HCT116 (cell line): ENCODE data around the gene ATP2A3. TPM values are rescaled to one million over a fixed set of nuclear protein-coding genes. Genes with fewer than 3 reads are reported as not detected.

Source experiments
- ATAC-seq: fragments of 200-7000 bp; cut with Tn5 transposase; 2 replicates; pipeline ENCODE4 v1.9.1; 2020; ENCODE audit warnings: mild to moderate bottlenecking, moderate library complexity
- BruUV-seq: library from RNA; stranded (reverse); fragments of 400-500 nt; replicated peaks from 2 replicates; lab custom pipeline; 2021; lab: Mats Ljungman, UMichigan
- CTCF ChIA-PET: fragments of 300-600 bp; sonication (Branson Sonifier 250); formaldehyde crosslinking; loops from one replicate; lab custom pipeline; 2021; ENCODE audit warnings: antibody characterized with exemption; lab: Charles Lee
- POLR2A ChIA-PET: fragments of 300-600, 350-600 bp; sonication (Branson Sonifier 250); formaldehyde crosslinking; loops from one replicate; lab custom pipeline; 2021; ENCODE audit warnings: antibody characterized with exemption; lab: Charles Lee
- RAD21 ChIA-PET, 2 experiments: fragments of 300-600 bp; sonication (Branson Sonifier 250); formaldehyde crosslinking; loops; one replicate each; lab custom pipeline; 2023; ENCODE audit warnings: low total read pairs in 2 of 2; ENCODE audit not compliant: uncharacterized antibody in 2 of 2, unreplicated experiment in 2 of 2, low non-redundant PET in 1 of 2; lab: Charles Lee
- DNase-seq: peaks from one replicate; pipeline ENCODE4 v3.0.0-alpha.2; 2010; ENCODE audit warnings: low read depth, low spot score
- H2AFZ ChIP-seq: fragments of 200-600 bp; shearing (Covaris generic), sonication (generic); 2 replicates; pipeline ENCODE4 v1.6.1; 2017; ENCODE audit warnings: low read depth, mixed run types, mixed read lengths, antibody characterized with exemption, low read length; ENCODE audit not compliant: poor library complexity, severe bottlenecking
- H3K27ac ChIP-seq: 2 replicates; pipeline ENCODE4 v1.5.1; 2012; ENCODE audit warnings: low read depth, low read length
- H3K27me3 ChIP-seq: fragments of 200-600 bp; sonication (generic); 2 replicates; pipeline ENCODE4 v1.6.1; 2016; ENCODE audit warnings: mixed run types, low read length, mixed read lengths; ENCODE audit not compliant: insufficient read depth
- H3K36me3 ChIP-seq, 2 experiments: fragments of 200-500 bp in 1 of 2; fragments of 200-600 bp in 1 of 2; sonication (Bioruptor generic) in 1 of 2; sonication (generic) in 1 of 2; 2 replicates each; pipeline versions ENCODE4 v1.5.1 to v1.6.1; 2014 to 2016; ENCODE audit warnings: low read length in 2 of 2, inconsistent platforms in 1 of 2, mixed read lengths in 1 of 2, mixed run types in 1 of 2; ENCODE audit not compliant: insufficient read depth in 2 of 2, control insufficient read depth in 1 of 2
- H3K4me1 ChIP-seq, 2 experiments: fragments of 200-600 bp in 1 of 2; sonication (generic) in 1 of 2; 2 replicates each; pipeline versions ENCODE4 v1.5.1 to v1.6.1; 2012 to 2017; ENCODE audit warnings: low read length in 2 of 2, inconsistent platforms in 1 of 2, mild to moderate bottlenecking in 1 of 2, mixed read lengths in 1 of 2, mixed run types in 1 of 2, moderate library complexity in 1 of 2; ENCODE audit not compliant: insufficient read depth in 2 of 2, control insufficient read depth in 1 of 2
- H3K4me2 ChIP-seq: fragments of 200-600 bp; sonication (generic); 2 replicates; pipeline ENCODE4 v1.6.1; 2017; ENCODE audit warnings: mixed run types, low read length, mixed read lengths
- H3K4me3 ChIP-seq, 2 experiments: fragments of 200-600 bp in 1 of 2; sonication (generic) in 1 of 2; replicated peaks in 1 of 2; 2 replicates each; pipeline ENCODE4 v1.5.1; 2011 to 2016; ENCODE audit warnings: low read length in 2 of 2, control low read depth in 1 of 2, low read depth in 1 of 2, mild to moderate bottlenecking in 1 of 2, mixed read lengths in 1 of 2, mixed run types in 1 of 2
- H3K79me2 ChIP-seq: fragments of 200-600 bp; sonication (generic); 2 replicates; pipeline ENCODE4 v1.6.1; 2017; ENCODE audit warnings: mild to moderate bottlenecking, mixed run types, low read length, moderate library complexity, mixed read lengths; ENCODE audit not compliant: insufficient read depth
- H3K9ac ChIP-seq: fragments of 200-600 bp; sonication (generic); 2 replicates; pipeline ENCODE4 v1.6.1; 2016; ENCODE audit warnings: low read length, mixed read lengths
- H3K9me2 ChIP-seq: fragments of 200-600 bp; sonication (generic), shearing (Covaris generic); 2 replicates; pipeline ENCODE4 v1.6.1; 2017; ENCODE audit warnings: mixed run types, mild to moderate bottlenecking, moderate library complexity; ENCODE audit not compliant: insufficient read depth
- H3K9me3 ChIP-seq, 2 experiments: fragments of 200-500 bp in 1 of 2; fragments of 200-600 bp in 1 of 2; sonication (Bioruptor generic) in 1 of 2; sonication (generic) in 1 of 2; 2 replicates each; pipeline ENCODE4 v1.6.1; 2014 to 2017; ENCODE audit warnings: low read length in 2 of 2, mixed read lengths in 2 of 2, inconsistent platforms in 1 of 2, low read depth in 1 of 2, mild to moderate bottlenecking in 1 of 2, mixed run types in 1 of 2, moderate library complexity in 1 of 2; ENCODE audit not compliant: control insufficient read depth in 1 of 2, insufficient read depth in 1 of 2
- H4K20me1 ChIP-seq: fragments of 200-600 bp; sonication (generic), shearing (Covaris generic); 2 replicates; pipeline ENCODE4 v1.6.1; 2017; ENCODE audit warnings: mixed run types, mild to moderate bottlenecking, moderate library complexity; ENCODE audit not compliant: insufficient read depth
- ATF3 ChIP-seq: IDR thresholded peaks from 2 replicates; pipeline ENCODE4 v1.6.1; 2012
- CEBPB ChIP-seq: IDR thresholded peaks from 2 replicates; pipeline ENCODE4 v1.6.1; 2012; ENCODE audit warnings: low read depth
- ELF1 ChIP-seq: IDR thresholded peaks from 2 replicates; pipeline ENCODE4 v1.6.1; 2012; ENCODE audit warnings: low read depth, borderline replicate concordance
- JUND ChIP-seq: IDR thresholded peaks from 2 replicates; pipeline ENCODE4 v1.6.1; 2012
- POLR2A ChIP-seq: IDR thresholded peaks from 2 replicates; pipeline ENCODE4 v1.7.0; 2011; ENCODE audit warnings: borderline replicate concordance; ENCODE audit not compliant: insufficient read depth, insufficient read length; ENCODE audit errors: extremely low read depth
- POLR2AphosphoS5 ChIP-seq: IDR thresholded peaks from 2 replicates; pipeline ENCODE4 v1.6.1; 2011; ENCODE audit warnings: mild to moderate bottlenecking, low read depth, low read length, moderate library complexity
- SRF ChIP-seq: IDR thresholded peaks from 2 replicates; pipeline ENCODE4 v1.6.1; 2012; ENCODE audit warnings: low read depth
- TCF7L2 ChIP-seq: IDR thresholded peaks from 2 replicates; pipeline ENCODE4 v1.7.0; 2011; ENCODE audit warnings: borderline replicate concordance, inconsistent platforms; ENCODE audit not compliant: insufficient read depth, insufficient read length; ENCODE audit errors: extremely low read depth
- ZFX ChIP-seq: fragments of 450-650 bp; IDR thresholded peaks from 2 replicates; pipeline ENCODE4 v1.6.1; 2017
- intact Hi-C: fragments of 100-400 bp; cut with micrococcal nuclease; formaldehyde crosslinking; loops from 2 replicates; pipeline ENCODE4 v1.10.0; 2022
- total RNA-seq: library from RNA; stranded (reverse); gene quantifications from one replicate; pipeline ENCODE4 v1.2.1, GENCODE V29; 2021; ENCODE audit not compliant: unreplicated experiment
- TF ChIP-seq, protein P1 (sequence below): IDR thresholded peaks from 2 replicates; pipeline ENCODE4 v1.6.1; 2012
- TF ChIP-seq, protein P2 (sequence below): IDR thresholded peaks from 2 replicates; pipeline ENCODE4 v1.6.1; 2012; ENCODE audit warnings: low read depth

Gene ATP2A3
- total RNA-seq, 1 experiment from 2014 or later = 23.1 TPM

DNA sequence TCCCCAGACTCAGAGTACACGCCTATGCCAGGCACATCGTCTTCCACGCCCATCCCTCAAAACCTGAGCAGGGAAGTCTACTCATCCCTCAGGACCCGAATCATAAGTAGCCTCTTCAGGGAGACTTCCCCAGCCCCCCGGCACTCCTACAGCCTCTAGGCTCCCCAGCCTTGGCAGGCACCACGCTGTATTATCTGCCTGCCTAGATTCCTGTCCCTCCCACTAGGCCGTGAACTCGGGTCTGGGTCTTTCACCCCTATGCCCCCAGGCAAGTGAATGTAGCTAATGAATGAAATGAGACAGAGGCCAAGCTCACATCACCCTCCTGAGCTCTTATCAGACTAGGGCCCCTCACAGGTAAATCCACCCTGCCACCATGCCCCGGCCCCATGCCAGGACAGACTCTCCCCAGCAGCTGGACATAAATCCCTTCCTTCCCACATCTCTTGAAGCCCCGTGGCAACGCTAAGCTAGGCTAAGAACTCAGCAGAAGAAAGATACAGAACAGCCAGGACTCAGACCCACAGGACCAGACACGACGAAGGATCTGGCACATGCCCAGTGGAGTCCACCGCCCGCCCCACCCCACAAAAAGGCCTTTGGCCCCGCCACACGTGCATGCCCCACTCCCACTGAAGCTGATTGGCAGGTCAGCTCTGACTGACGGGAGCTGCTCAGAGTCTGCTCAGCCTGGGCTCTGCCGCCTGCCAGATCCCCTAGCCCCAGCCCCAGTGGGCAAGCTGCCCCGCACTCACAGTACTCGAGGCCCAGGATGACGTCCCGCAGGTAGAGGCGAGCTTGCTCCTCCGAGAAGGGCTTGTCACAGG is 84.4 kb downstream of the ATP2A3 start:
- Histone ChIP-seq H3K4me1 (no peaks in the 10 kb centered on the region), H3K27ac (no peak overlapping the region), H3K4me2 (no peak overlapping the region), H2AFZ (no peak overlapping the region), H3K36me3 (peaks cover under 1 to 20% of the 10 kb centered on the region in 2 experiments; a peak in 1 of 4 replicates), H3K9me2 (no peaks in the 10 kb centered on the region), H3K79me2 (no peaks in the 10 kb centered on the region), H3K9ac (no peak overlapping the region), H3K9me3 (no peaks in the 10 kb centered on the region), H3K4me3 (no peak overlapping the region), H3K27me3 (no peaks in the 10 kb centered on the region), H4K20me1 (no peaks in the 10 kb centered on the region)
- BruUV-seq = no TSS peak
- no peak for TF ChIP-seq TCF7L2
- TF ChIP-seq CEBPB = no peak
- no peak for TF ChIP-seq SRF
- no peak for TF ChIP-seq POLR2AphosphoS5
- TF ChIP-seq, protein P1, sequence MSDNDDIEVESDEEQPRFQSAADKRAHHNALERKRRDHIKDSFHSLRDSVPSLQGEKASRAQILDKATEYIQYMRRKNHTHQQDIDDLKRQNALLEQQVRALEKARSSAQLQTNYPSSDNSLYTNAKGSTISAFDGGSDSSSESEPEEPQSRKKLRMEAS = no peak
- TF ChIP-seq, protein P2, sequence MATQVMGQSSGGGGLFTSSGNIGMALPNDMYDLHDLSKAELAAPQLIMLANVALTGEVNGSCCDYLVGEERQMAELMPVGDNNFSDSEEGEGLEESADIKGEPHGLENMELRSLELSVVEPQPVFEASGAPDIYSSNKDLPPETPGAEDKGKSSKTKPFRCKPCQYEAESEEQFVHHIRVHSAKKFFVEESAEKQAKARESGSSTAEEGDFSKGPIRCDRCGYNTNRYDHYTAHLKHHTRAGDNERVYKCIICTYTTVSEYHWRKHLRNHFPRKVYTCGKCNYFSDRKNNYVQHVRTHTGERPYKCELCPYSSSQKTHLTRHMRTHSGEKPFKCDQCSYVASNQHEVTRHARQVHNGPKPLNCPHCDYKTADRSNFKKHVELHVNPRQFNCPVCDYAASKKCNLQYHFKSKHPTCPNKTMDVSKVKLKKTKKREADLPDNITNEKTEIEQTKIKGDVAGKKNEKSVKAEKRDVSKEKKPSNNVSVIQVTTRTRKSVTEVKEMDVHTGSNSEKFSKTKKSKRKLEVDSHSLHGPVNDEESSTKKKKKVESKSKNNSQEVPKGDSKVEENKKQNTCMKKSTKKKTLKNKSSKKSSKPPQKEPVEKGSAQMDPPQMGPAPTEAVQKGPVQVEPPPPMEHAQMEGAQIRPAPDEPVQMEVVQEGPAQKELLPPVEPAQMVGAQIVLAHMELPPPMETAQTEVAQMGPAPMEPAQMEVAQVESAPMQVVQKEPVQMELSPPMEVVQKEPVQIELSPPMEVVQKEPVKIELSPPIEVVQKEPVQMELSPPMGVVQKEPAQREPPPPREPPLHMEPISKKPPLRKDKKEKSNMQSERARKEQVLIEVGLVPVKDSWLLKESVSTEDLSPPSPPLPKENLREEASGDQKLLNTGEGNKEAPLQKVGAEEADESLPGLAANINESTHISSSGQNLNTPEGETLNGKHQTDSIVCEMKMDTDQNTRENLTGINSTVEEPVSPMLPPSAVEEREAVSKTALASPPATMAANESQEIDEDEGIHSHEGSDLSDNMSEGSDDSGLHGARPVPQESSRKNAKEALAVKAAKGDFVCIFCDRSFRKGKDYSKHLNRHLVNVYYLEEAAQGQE = no peak
- TF ChIP-seq ATF3 = no peak
- TF ChIP-seq ZFX = no peak
- TF ChIP-seq POLR2A = no peak
- no peak for TF ChIP-seq JUND
- no peak for TF ChIP-seq ELF1
- intact Hi-C loops = no loop called here
- ATAC-seq = no peak
- DNase-seq = no peak
- ChIA-PET CTCF (no interaction called here), RAD21 (no interaction called here), POLR2A (no interaction called here)
